ENCODE data around the gene RNF138.

DNA sequence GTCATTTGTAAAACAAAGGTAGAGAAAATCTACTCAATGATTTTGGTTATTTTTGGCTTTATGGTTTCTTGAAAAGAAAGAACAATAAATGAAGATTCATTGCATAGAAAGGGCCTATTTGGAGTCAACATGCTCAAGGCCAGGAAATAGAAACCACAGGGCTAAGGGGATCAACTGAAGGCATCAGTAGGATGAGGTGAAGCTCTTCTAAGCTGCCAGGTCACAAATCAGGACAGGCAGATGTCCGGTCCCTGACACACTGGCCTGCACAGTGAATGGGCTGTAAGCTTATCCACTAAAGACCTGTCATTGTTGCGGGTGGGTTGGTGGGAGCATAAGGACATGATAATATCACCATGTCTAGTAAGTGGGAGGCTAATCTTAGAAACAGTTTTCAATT, 31.6 kb upstream of the RNF138 start:
- TF ChIP-seq, protein P1, sequence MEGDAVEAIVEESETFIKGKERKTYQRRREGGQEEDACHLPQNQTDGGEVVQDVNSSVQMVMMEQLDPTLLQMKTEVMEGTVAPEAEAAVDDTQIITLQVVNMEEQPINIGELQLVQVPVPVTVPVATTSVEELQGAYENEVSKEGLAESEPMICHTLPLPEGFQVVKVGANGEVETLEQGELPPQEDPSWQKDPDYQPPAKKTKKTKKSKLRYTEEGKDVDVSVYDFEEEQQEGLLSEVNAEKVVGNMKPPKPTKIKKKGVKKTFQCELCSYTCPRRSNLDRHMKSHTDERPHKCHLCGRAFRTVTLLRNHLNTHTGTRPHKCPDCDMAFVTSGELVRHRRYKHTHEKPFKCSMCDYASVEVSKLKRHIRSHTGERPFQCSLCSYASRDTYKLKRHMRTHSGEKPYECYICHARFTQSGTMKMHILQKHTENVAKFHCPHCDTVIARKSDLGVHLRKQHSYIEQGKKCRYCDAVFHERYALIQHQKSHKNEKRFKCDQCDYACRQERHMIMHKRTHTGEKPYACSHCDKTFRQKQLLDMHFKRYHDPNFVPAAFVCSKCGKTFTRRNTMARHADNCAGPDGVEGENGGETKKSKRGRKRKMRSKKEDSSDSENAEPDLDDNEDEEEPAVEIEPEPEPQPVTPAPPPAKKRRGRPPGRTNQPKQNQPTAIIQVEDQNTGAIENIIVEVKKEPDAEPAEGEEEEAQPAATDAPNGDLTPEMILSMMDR (IDR thresholded peaks at IDR 0.05): no peak
- TF ChIP-seq POLR2A (IDR thresholded peaks at IDR 0.05) (no peak), POLR2AphosphoS5 (IDR thresholded peaks at IDR 0.05) (no peak)

All from upper lobe of left lung (tissue), 4 donors.